Thyroid gland (tissue), 4 donors: Measurements from ENCODE around the gene PSORS1C1. TPM values are rescaled to one million over a fixed set of nuclear protein-coding genes. Genes with fewer than 3 reads are reported as not detected.
"Not testable (repeated sequence)": the region's sequence is repeated elsewhere in the genome, so short reads cannot be mapped to it uniquely, and the experiment has no call there.

Experiments used
- DNase-seq, 2 donors: peaks; one replicate each; pipeline ENCODE4 v3.0.0-alpha.2; 2019
- H3K27ac ChIP-seq, 3 donors: fragments of 200-600 bp; sonication (generic); 1 replicate in 2 of 3; 2 replicates in 1 of 3; pipeline ENCODE4 v1.5.1; 2016 to 2019; ENCODE audit warnings: mild to moderate bottlenecking in 1 of 3, moderate library complexity in 1 of 3
- H3K27me3 ChIP-seq: fragments of 200-600 bp; sonication (generic); one replicate; pipeline ENCODE4 v1.5.1; 2019
- H3K36me3 ChIP-seq, 2 donors: fragments of 200-600 bp; sonication (generic); one replicate each; pipeline ENCODE4 v1.5.1; 2016 to 2019
- H3K4me1 ChIP-seq, 2 donors: fragments of 200-600 bp; sonication (generic); one replicate each; pipeline ENCODE4 v1.5.1; 2017 to 2019
- H3K4me3 ChIP-seq, 3 donors: fragments of 200-600 bp; sonication (generic); replicated peaks in 1 of 3; 1 replicate in 2 of 3; 2 replicates in 1 of 3; pipeline ENCODE4 v1.5.1; 2016; ENCODE audit warnings: mild to moderate bottlenecking in 1 of 3
- H3K9me3 ChIP-seq: fragments of 200-600 bp; sonication (generic); one replicate; pipeline ENCODE4 v1.5.1; 2017
- POLR2A ChIP-seq, 2 donors: fragments of 450-650 bp; IDR thresholded peaks; one replicate each; pipeline ENCODE4 v1.6.1; 2017; ENCODE audit warnings: antibody characterized with exemption in 2 of 2, mild to moderate bottlenecking in 2 of 2, moderate library complexity in 1 of 2
- WGBS, 2 donors: methylation state at CpG; one replicate each; pipeline ENCODE4 v1.1.5; 2017; 5-methylcytosine and 5-hydroxymethylcytosine counted together
- intact Hi-C: fragments of 100-400 bp; cut with DNase I; formaldehyde crosslinking; loops from one replicate; pipeline ENCODE4 v1.15.1; 2023
- total RNA-seq, 4 donors: library from RNA; depleted of rRNA; stranded (reverse); fragments of >200 nt; gene quantifications; one replicate each; pipeline ENCODE4 v1.2.3, GENCODE V29; 2016
- TF ChIP-seq, protein P1 (sequence below), 6 experiments: fragments of 200-600 bp in 3 of 6; fragments of 450-650 bp in 3 of 6; sonication (generic) in 3 of 6; IDR thresholded peaks; one replicate each; pipeline ENCODE4 v1.5.1; 2016 to 2019; ENCODE audit warnings: antibody characterized with exemption in 6 of 6, mild to moderate bottlenecking in 2 of 6, inconsistent platforms in 1 of 6, moderate library complexity in 1 of 6

Gene PSORS1C1, protein sequence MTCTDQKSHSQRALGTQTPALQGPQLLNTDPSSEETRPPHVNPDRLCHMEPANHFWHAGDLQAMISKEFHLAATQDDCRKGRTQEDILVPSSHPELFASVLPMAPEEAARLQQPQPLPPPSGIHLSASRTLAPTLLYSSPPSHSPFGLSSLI
- total RNA-seq: 1 to 10 TPM; 1.6 to 3.8 (median 2.4) TPM

DNA sequence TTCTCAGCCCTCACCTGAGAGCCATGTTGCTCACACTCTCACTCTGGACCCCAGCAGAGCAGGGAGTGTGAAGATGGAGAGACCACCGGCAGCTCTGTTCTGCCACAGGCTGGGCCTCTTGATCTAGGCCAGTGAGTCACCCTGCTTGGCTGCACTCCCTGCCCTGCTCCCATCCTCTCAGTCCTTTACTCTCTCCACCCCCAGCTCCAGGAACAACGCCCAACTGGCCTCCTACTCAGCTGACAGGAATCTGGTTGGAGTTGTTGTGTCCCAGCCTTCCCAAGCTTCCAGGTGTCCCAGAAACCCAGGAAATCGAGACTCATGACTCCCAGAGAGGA lies at the start of gene PSORS1C1:
TSS of gene PSORS1C1 (plus strand) at position 260 of the 338 bp plus-strand sequence. CDS start 14,833 bp downstream, outside the sequence.
- peak within 1 kb of the TSS in 1 of 3 donors; percentile 19 for H3K4me3 ChIP-seq
- no peak for TF ChIP-seq POLR2A (IDR thresholded peaks at IDR 0.05)
- TF ChIP-seq, protein P1, sequence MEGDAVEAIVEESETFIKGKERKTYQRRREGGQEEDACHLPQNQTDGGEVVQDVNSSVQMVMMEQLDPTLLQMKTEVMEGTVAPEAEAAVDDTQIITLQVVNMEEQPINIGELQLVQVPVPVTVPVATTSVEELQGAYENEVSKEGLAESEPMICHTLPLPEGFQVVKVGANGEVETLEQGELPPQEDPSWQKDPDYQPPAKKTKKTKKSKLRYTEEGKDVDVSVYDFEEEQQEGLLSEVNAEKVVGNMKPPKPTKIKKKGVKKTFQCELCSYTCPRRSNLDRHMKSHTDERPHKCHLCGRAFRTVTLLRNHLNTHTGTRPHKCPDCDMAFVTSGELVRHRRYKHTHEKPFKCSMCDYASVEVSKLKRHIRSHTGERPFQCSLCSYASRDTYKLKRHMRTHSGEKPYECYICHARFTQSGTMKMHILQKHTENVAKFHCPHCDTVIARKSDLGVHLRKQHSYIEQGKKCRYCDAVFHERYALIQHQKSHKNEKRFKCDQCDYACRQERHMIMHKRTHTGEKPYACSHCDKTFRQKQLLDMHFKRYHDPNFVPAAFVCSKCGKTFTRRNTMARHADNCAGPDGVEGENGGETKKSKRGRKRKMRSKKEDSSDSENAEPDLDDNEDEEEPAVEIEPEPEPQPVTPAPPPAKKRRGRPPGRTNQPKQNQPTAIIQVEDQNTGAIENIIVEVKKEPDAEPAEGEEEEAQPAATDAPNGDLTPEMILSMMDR (IDR thresholded peaks at IDR 0.05): no peak
- intact Hi-C loops: no loop called here

DNA sequence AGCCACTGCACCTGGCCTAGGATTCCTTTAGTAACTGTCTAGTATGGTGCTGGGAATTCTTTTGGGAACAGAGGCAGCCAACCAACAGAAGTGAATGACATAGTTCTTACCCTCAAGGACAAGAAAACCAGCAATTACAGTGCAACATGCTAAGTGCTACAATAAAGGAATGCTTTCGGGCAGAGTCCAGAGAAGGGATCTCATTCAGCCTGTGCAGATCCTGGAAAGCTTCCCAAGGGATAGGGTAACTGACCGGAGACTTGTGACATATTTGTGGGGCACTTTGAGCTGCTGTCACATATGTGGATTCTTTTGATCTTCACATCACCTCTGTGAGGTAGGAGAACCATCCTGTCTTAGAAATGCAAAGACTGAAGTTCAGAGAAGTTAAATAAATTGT lies 49.0 kb upstream of the PSORS1C1 start:
- 51 to 60% methylated on average over 2 of the region's 2 CpGs for WGBS, 2 donors
- Histone ChIP-seq H3K27me3 (no peaks in the 10 kb centered on the region), H3K36me3 (no peaks in the 10 kb centered on the region), H3K9me3 (no peaks in the 10 kb centered on the region), H3K4me3 (no peak overlapping the region), H3K27ac (peak overlapping the region; percentile 55 to 71 (median 70)), H3K4me1 (peaks cover 0 to 17% of the 10 kb centered on the region in 2 donors)
- intact Hi-C loops: no loop called here
- no peak for DNase-seq
- TF ChIP-seq, protein P1 (IDR thresholded peaks at IDR 0.05): no peak
- TF ChIP-seq POLR2A (IDR thresholded peaks at IDR 0.05): no peak

More for the DNA sequence above, at the start of gene PSORS1C1:
- no peaks in the 10 kb centered on the region for H3K36me3 ChIP-seq
- peaks cover 16 to 42% of the 10 kb centered on the region in 2 donors for H3K4me1 ChIP-seq
- peak; percentile 90 to 91 for DNase-seq
- H3K27ac ChIP-seq: peak within 1 kb of the TSS; percentile 65 to 82 (median 78)
- no peaks in the 10 kb centered on the region for H3K9me3 ChIP-seq
- WGBS, 2 donors: 16 to 18% methylated on average over 3 of the region's 3 CpGs
- no peaks in the 10 kb centered on the region for H3K27me3 ChIP-seq

DNA sequence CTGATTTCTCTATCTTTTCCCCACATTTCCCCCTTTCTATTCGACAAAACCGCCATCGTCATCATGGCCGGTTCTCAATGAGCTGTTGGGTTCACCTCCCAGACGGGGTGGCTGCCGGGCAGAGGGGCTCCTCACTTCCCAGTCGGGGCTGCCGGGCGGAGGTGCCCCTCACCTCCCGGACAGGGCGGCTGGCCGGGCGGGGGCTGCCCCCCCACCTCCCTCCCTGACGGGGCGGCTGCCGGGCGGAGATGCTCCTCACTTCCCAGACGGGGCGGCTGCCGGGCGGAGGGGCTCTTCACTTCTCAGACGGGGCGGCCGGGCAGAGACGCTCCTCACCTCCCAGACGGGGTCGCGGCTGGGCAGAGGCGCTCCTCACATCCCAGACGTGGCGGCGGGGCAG lies 47.6 kb upstream of the PSORS1C1 start:
- 91 to 96% methylated on average over 9 to 22 of the region's 32 CpGs for WGBS, 2 donors

DNA sequence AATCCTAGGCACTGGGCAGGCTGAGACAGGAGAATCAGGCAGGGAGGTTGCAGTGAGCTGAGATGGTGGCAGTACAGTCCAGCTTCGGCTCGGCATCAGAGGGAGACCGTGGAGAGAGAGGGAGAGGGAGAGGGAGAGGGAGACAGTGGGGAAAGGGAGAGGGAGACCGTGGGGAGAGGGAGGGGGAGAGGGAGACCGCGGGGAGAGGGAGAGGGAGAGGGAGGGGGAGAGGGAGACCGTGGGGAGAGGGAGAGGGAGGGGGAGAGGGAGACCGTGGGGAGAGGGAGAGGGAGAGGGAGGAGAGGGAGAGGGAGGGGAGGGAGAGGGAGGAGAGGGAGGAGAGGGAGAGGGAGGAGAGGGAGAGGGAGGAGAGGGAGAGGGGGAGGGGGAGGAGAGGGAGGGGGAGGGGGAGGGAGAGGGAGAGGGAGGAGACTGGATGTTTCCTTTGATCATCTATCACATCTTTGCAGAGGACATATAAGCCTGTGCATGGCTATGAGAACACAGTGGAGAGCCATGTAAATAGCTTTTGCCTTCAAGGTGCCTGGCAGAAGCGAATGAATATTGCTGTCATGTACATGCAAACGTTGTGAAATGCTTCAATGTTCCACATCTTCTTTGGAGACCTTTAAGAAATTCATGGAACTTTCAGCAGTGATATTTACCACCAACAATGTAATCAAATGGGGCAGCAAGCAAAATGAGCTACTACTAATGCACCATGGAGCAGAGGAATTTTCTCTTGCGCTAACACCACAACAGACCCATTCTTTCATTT lies 46.5 kb upstream of the PSORS1C1 start:
- not testable (repeated sequence) for H3K4me3 ChIP-seq
- WGBS, 2 donors: 60 to 74% methylated on average over 9 to 11 of the region's 11 CpGs

More for the DNA sequence above, 47.6 kb upstream of the PSORS1C1 start:
- H3K9me3 ChIP-seq, DNase-seq, H3K36me3 ChIP-seq, H3K4me3 ChIP-seq, intact Hi-C loops, H3K27me3 ChIP-seq, H3K27ac ChIP-seq: not testable (repeated sequence)
- peaks cover 12 to 19% of the 10 kb centered on the region in 2 donors for H3K4me1 ChIP-seq

DNA sequence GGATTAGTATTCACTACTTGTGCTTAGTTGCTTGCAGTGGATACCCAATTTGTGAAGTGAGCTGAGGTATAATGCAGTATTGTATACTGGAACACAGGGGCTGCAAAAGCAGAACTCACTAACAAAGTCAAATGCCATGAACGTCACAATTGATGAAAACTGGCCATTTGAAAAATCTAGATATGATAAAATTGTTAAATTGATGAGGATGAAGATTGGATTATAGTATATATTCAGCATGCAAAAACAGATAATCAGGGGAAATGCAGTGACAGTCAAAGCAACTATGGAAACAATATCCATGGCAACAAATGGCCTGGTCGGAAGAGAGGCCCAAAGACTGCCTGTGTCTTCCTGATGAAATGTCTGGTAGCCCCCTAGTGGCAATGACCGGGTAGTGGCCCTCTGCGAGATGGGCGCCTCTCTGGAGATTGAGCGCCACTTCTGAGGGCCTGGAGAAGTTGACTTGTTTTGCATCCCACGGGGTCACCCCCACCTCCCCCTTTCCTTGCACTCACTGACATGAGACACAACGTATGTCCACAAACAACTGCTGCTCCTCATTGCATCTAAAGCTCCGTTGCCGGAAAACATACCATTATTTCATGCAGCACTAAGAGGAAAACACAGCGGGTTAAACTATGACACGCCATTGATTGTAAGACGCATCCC lies 45.8 kb upstream of the PSORS1C1 start:
- TF ChIP-seq, protein P1 (IDR thresholded peaks at IDR 0.05): peak; percentile 55 to 89 (median 72)
- no peak for TF ChIP-seq POLR2A (IDR thresholded peaks at IDR 0.05)
- no peak overlapping the region for H3K27ac ChIP-seq
- WGBS, 2 donors: 48 to 55% methylated on average over 13 of the region's 13 CpGs
- H3K4me1 ChIP-seq: peaks cover 27 to 34% of the 10 kb centered on the region in 2 donors
- H3K4me3 ChIP-seq: no peak overlapping the region
- no peaks in the 10 kb centered on the region for H3K36me3 ChIP-seq
- DNase-seq: peak; percentile 71 to 81
- H3K27me3 ChIP-seq: no peaks in the 10 kb centered on the region
- intact Hi-C loops: no loop called here
- no peaks in the 10 kb centered on the region for H3K9me3 ChIP-seq

More for the DNA sequence above, 46.5 kb upstream of the PSORS1C1 start:
- DNase-seq: peak in 1 of 2 donors; percentile 39
- H3K27ac ChIP-seq, H3K36me3 ChIP-seq, H3K27me3 ChIP-seq, intact Hi-C loops, H3K9me3 ChIP-seq: not testable (repeated sequence)
- H3K4me1 ChIP-seq: peaks cover 21 to 29% of the 10 kb centered on the region in 2 donors
